Measurements from ENCODE around the gene ZNF407.

DNA sequence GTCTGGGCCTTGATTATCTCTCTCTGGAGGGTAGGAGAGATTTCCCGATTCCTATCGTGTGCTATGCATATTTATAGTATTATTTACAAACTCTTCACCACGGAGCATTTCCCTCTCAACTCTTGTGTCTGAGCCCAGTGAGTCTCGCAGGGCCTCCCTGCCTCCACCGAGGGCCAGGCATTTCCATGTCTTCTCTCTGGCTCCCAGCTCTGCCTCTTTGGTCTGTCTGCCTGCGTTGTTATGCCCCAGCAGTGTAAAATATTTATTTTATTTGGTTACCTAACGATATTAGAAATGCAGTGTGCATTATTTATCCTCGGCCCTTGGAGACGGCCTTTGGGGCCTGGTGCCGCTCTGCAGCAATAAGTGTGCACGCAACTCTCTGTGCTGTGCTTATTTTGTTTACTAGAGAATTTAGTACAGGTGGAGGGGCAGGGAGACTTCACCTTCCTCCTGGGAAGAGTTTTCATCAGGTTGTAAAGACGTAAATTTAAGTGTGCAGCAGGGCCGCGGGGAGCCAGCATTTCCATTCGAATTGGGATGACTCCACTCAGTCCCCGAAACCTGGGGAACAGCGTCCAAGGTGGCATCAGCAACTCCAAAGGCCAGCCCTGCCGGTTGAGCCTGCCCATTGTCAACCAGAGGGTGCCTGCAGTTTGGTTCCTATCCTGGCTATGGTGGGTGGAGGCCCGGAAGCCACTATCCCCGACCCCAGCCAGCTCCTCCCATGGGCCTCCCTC lies 511.1 kb downstream of the ZNF407 start:
- TF ChIP-seq, protein P1, sequence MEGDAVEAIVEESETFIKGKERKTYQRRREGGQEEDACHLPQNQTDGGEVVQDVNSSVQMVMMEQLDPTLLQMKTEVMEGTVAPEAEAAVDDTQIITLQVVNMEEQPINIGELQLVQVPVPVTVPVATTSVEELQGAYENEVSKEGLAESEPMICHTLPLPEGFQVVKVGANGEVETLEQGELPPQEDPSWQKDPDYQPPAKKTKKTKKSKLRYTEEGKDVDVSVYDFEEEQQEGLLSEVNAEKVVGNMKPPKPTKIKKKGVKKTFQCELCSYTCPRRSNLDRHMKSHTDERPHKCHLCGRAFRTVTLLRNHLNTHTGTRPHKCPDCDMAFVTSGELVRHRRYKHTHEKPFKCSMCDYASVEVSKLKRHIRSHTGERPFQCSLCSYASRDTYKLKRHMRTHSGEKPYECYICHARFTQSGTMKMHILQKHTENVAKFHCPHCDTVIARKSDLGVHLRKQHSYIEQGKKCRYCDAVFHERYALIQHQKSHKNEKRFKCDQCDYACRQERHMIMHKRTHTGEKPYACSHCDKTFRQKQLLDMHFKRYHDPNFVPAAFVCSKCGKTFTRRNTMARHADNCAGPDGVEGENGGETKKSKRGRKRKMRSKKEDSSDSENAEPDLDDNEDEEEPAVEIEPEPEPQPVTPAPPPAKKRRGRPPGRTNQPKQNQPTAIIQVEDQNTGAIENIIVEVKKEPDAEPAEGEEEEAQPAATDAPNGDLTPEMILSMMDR (IDR thresholded peaks at IDR 0.05), result no peak
- TF ChIP-seq POLR2A (IDR thresholded peaks at IDR 0.05) (no peak), EP300 (IDR thresholded peaks at IDR 0.05) (no peak)
